Coronary artery (tissue), 2 donors: ENCODE data around the gene P4HA2.

Experiments
- DNase-seq: peaks from one replicate; pipeline ENCODE4 v3.0.0-alpha.2; 2017; ENCODE audit warnings: low spot score
- H3K27ac ChIP-seq, 2 donors: fragments of 200-600 bp; sonication (generic); one replicate each; pipeline ENCODE4 v1.5.1; 2016 to 2019
- H3K4me3 ChIP-seq: fragments of 200-600 bp; sonication (generic); 2 replicates; pipeline ENCODE4 v1.5.1; 2016; ENCODE audit warnings: mild to moderate bottlenecking, moderate library complexity
- CTCF ChIP-seq: fragments of 200-600 bp; sonication (generic); IDR thresholded peaks from one replicate; pipeline ENCODE4 v1.5.1; 2019; ENCODE audit warnings: antibody characterized with exemption

Gene P4HA2

GRCh38 chr5:132258102-132259068 lies 30.7 kb upstream of the P4HA2 start:
- H3K4me3 ChIP-seq: peak overlapping the region; percentile 81
- H3K27ac ChIP-seq: peak overlapping the region; percentile 83 to 94
- peak; percentile 80 for DNase-seq
- no peak for TF ChIP-seq CTCF

GRCh38 chr5:132257131-132258101 lies 29.8 kb upstream of the P4HA2 start, which contains the start of gene PDLIM4:
Gene PDLIM4 (plus strand): TSS chr5:132257696. CDS start chr5:132257735, 39 bp downstream.
- H3K4me3 ChIP-seq: peak within 1 kb of the TSS; percentile 81
- peak within 1 kb of the TSS; percentile 83 to 94 for H3K27ac ChIP-seq
- no peak for TF ChIP-seq CTCF
- DNase-seq: peak; percentile 74

GRCh38 chr5:132256783-132257130 lies 29.1 kb upstream of the P4HA2 start:
- peak overlapping the region in 1 of 2 donors; percentile 94 for H3K27ac ChIP-seq
- peak overlapping the region; percentile 81 for H3K4me3 ChIP-seq
- TF ChIP-seq CTCF: no peak
- DNase-seq: no peak

GRCh38 chr5:132256086-132256782 lies 28.6 kb upstream of the P4HA2 start:
- H3K4me3 ChIP-seq: no peak overlapping the region
- TF ChIP-seq CTCF: no peak
- DNase-seq: peak; percentile 35
- H3K27ac ChIP-seq: no peak overlapping the region

GRCh38 chr5:132254321-132254977 lies 26.8 kb upstream of the P4HA2 start:
- Histone ChIP-seq H3K27ac (peak overlapping the region in 1 of 2 donors; percentile 0), H3K4me3 (no peak overlapping the region)
- DNase-seq: peak; percentile 76
- no peak for TF ChIP-seq CTCF
